Dermis blood vessel endothelial cell (primary cell): ENCODE results near the gene FOXO3B. TPM values are rescaled to one million over a fixed set of nuclear protein-coding genes. Genes with fewer than 3 reads are reported as not detected.
"Not testable (repeated sequence)": the region's sequence is repeated elsewhere in the genome, so short reads cannot be mapped to it uniquely, and the experiment has no call there.

ENCODE experiments used
- DNase-seq: peaks from one replicate; pipeline ENCODE4 v3.0.0; 2010
- total RNA-seq: library from RNA; depleted of rRNA; stranded (reverse); fragments of >200 nt; gene quantifications from 2 replicates; pipeline ENCODE4 v1.2.3, GENCODE V29; 2014

The FOXO3B gene
- 3.0 and 4.1 TPM in 2 replicates for total RNA-seq

DNA sequence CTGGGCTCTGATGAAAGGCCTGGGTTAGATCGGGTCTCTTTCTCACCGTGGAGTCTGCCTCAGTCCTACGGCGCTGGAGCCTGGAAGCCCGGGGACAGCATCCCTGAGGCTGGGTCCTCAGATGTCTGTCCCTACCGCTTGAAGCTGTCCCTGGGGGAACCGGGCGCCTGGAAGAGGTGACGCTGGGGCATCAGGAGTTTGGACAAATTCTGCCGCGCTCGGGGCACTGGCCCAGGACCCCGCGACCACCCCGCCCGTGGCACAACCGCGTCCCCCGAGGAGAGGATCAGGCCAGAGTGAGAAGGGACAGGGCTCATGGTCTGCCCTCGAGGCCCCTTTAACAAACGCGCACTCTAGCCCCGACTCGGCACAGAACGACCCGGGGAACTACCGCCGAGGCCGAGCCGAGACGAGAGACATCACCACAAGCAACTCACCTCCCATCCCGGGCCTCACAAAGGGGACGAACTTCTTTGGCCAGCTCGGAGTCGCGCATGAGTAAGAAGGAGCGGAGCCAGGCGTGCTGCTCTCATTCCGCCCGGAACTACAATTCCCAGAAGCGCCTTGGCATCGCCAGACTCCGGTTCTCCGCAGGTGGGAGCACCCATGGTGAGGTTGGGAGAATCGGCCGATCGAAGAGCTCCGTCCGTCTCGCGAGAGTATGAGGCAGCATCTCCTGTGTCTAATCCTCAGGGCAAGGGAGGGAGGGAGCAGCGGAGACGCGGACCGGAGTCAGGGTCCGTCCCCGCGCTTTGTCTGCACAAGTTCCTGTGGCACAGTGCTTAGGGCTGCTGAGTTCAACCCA lies at the start of gene FOXO3B:
FOXO3B (minus strand) TSS at position 548 of the 805 bp plus-strand sequence. CDS start 663 bp downstream, outside the sequence.
- peak; percentile 78 for DNase-seq

DNA sequence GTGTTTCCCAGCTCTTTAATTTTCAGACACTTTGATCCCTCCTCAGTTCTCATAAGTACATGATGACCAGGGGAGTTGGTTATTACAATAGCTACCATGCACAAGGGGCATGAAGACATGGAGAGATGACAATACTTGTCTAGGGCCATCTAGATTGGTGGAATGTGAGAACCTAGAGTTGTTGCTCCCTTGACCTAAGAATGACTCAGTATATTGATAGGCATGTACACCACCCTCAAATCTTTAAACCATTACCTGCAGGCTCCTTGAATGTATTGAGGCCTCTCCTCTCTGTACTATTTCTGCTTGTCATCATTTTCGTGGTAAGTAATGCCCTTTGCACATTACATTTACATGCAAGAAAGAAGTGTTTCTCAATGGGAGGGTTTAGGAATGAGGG lies 41.4 kb upstream of the FOXO3B start:
- DNase-seq = not testable (repeated sequence)

DNA sequence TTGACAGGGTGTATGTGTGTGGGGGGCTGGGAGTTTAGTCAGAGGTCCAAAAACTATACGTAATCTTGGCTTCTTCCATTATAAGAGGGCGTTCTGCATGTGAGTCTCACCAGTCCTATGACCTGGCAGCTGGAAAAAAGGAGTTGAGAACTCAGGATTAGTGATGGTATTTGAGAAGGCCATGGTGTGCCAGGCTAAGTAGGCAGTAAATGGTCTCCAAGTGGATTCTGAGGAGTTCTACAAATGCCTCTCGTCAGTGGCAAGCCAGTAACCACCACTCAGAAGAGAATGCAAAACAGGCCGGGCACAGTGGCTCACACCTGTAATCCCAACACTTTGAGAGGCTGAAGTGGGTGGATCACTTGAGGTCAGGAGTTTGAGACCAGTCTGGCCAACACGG lies 40.5 kb upstream of the FOXO3B start:
- not testable (repeated sequence) for DNase-seq

DNA sequence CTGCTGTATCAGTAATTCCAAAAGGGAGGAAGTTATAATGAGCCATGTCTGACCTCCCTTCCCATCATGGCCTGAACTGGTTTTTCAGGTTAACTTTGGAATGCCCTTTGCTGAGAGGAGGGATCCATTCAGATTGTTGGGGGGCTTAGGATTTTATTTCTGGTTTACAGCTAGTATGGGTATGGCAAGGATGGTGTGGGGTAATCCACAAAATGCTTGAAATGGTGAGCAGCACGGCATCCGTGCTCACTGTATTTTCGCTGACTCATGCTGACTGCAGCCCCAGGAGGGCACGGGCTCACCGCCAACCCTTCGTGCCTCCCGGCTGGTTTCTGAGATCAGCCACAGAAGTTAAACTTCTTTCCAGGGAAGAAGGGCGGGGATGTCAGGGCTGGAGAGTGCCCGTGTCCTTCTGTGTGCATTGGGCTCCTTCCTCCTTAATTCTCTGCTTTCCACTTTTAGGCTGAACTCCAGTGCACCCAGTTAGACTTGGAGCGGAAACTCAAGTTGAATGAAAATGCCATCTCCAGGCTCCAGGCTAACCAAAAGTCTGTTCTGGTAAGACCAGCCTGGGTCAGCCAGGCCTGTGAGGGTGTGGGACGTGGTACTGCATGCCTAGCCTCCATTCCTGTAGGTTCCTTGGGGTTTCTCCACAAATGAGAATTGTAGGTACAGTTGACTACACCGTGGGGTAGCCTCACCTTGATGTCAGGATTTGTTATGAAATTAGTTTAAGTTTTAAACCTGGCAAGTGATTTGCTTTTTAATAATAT lies 39.8 kb upstream of the FOXO3B start:
- not testable (repeated sequence) for DNase-seq

DNA sequence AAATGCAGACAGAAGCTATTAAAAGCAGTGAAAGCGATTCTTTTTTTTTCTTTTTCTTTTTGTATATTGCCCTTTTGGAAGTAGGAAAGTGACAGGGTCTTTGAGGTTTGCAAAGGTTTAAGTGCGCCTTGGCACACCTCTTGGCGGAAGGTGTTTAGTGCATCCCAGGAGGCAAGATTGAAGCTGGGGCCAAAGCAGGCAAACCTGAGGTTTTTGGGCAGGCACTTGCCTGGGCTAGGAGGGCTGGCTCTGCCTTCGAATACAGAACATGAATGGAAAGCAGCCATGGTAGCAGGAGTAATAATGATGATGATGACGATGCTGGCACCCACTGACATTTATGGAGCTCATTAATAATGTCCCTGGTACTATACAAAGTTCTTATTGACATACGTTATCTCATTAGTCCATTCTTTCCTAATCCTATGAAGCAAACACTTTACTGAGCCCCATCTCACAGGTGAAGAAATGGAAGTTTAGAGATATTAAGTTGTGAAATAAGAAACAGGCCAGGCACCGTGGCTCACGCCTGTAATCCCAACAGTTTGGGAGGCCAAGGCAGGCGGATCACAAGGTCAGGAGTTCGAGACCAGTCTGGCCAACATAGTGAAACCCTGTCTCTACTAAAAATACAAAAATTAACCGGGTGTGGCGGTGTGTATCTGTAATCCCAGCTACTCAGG lies 37.5 kb upstream of the FOXO3B start:
- DNase-seq = not testable (repeated sequence)

DNA sequence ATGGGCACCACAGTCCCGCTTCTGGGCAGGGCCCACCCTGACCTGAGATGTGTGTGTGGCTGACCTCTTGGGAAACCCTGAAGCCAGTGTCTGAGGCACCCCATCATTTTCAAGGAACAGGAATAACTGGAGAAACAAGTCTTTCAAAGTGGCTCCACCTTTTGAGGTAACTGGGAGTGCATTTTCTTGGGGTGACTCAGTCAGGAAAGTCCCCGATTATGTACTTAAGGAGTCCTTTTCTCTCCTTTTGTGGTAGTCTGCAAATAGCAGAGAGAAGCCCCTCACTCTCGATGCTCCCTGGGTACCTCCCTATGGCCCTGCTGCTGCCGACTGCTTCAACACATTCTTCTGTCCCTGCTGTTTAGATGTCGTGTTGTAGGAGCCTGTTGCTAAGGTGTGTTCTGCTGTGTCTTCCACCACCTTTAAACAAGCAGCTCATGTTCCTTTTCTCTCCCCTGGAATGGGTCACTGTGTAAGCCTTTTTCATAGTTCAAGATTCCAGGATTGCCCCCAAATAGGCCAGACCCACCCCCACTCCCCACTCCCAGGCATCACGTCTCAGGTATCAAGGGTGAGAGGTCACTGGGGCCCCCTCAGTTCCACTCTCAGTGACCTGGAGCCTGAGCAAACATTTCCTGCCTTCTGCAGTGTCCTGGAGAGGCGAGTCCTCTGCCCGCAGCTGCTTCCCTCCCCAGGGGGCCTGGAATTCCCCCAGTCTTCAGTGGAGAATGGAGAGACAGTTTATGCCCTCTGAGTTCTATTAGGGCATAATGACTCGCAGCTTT lies 36.7 kb upstream of the FOXO3B start:
- DNase-seq = peak; percentile 33

DNA sequence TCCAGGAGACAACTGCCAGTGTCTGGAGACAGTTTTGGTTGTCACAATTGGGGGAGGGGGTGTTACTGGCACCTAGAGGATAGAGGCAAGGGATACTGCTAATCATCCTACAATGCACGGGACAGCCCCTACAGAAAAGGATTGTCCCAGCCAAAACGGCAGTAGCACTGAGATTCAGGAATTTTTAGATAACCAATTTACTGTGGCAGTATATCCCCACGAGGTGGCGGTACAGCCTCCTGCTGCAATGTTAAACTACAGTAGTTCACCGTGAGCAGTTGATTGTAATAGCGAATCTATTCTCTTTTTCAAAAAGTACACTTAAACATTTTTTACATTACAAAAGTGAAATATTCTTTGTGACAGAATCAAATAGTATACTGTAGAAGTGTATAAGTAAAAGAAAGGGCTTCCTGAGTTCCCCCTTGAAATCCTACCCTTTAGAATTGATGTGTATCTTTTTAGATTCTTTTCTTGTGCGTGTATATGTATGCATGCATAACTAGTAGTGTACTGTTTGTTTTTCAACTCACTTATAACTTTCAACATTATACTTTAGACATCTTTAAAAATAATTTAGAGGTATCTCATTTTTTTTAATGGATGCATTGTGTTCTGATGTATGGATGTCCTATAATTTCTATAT lies 30.4 kb upstream of the FOXO3B start:
- peak; percentile 74 for DNase-seq

DNA sequence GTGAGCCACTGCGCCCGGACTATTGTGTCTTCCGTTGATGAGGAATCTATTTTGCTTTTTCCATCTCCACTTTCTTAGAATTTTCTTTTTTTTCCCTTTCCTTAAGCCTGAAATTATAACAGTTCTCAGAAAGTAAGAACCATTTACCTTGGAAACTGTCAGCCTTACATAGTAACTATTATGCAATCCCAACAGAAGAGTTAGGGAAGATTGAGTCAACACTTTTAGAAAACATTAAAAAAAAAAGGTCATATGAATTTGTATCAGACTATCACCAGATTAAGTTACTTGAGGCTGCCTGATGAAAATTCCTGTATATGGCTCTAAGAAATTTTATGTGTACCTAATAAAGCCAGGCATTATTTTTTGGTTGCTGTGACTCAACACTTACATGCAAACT lies 26.1 kb upstream of the FOXO3B start:
- not testable (repeated sequence) for DNase-seq

DNA sequence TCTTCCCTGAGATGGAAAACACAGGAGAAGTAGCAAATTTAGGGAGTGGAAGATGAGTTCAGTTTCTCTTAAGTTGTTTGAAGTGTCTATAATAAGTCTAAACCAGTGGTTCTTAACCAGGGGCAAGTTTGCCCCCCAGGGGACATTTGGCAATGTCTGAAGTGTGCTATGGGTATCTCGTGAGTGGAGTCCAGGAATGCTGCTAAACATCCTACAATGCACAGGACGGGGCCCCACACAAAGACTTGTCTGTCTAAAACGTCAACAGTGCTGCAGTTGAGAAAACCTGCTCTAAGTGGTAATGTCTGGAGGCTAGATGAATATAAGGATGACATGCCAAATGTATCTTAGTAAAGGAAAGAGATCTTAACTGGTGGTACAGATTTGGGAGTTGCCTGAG lies 23.8 kb upstream of the FOXO3B start:
- DNase-seq = not testable (repeated sequence)

DNA sequence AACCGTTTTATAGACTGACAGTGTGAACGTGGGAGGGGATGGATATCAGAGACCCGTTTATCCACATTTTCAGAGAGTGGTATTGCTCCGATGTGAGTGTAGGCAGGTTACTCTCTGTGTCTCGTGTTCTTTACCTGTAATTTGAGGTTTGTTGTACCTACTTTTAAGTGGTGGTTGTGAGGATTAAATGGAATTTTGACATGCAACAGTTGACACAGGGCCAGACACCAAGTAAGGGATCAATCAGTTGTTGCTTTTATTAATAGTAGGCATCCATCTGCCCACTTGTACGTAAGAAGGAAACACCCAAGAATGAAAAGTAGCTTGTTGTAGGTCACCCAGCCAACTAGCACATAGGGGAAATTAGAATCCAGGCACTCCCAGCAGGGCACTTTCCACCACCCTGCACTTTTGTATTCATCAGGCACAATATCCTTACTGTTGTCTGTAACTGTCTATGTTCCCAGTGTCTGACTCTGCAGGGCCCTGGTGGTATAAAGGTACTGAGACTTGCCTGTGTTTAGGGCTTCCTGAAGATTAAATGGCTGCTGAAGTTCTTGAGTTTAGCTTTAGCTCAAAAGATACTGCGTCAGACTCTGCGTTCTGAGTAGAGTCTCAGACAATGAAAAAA lies 16.5 kb upstream of the FOXO3B start:
- DNase-seq = not testable (repeated sequence)

DNA sequence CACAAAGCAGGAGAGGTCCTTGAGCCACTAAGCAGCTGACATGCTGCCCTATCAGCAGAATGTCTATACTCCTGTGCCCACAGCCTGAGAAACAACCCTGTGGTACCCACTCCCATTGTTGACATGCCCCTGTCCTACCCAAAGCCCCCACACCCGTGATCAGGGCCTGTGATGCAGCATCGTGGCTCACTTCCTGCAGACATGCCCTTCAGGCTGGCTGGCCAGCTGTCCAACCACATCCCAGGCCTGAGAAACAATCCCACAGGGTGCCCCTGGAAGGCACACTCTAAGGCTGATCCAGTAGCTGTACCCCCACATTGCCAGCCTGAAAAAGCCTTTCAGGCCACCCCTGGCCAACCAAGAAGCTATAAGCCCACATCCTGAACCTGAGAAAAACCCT lies 13.0 kb upstream of the FOXO3B start:
- not testable (repeated sequence) for DNase-seq

DNA sequence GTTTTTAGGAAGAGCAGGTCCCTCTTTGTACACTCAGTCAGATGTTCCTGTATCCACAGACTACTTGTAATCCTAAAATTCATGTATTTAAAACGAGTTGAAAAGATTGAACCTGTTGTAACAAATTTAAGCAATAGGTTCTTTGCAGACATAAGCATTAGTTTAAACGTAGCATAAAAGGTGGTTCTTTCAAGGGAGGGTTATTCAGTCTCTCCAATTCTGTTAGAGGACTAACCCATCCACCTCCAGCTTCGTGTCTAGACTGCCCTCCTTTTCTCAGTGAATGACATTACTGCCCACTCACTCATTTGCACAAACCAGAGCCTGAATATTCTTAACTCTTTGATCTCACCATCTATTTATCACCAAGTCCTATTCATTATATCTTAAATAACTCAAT lies 554 bp upstream of the FOXO3B start:
- not testable (repeated sequence) for DNase-seq

DNA sequence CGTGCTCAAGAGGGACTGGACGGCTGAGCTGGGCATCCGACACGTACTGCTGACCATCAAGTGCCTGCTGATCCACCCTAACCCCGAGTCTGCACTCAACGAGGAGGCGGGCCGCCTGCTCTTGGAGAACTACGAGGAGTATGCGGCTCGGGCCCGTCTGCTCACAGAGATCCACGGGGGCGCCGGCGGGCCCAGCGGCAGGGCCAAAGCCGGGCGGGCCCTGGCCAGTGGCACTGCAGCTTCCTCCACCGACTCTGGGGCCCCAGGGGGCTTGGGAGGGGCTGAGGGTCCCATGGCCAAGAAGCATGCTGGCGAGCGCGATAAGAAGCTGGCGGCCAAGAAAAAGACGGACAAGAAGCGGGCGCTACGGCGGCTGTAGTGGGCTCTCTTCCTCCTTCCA lies 4.7 kb downstream of the FOXO3B start:
- not testable (repeated sequence) for DNase-seq

DNA sequence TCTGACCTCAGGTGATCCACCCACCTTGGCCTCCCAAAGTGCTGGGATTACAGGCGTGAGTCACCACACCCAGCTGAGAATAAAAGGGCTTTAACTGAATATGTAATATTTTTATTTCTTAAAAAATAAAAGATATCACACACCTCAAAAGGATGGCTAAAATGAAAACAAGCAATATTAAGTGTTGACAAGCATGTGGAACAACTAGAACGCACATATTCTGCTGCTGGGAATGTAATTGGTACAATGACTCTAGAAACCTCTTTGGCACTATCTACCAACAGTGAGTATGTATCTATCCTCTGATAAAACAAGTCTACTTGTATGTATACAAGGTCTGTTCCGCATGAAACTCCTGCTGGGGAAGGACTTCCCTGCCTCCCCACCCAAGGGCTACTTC lies 5.2 kb downstream of the FOXO3B start:
- not testable (repeated sequence) for DNase-seq

DNA sequence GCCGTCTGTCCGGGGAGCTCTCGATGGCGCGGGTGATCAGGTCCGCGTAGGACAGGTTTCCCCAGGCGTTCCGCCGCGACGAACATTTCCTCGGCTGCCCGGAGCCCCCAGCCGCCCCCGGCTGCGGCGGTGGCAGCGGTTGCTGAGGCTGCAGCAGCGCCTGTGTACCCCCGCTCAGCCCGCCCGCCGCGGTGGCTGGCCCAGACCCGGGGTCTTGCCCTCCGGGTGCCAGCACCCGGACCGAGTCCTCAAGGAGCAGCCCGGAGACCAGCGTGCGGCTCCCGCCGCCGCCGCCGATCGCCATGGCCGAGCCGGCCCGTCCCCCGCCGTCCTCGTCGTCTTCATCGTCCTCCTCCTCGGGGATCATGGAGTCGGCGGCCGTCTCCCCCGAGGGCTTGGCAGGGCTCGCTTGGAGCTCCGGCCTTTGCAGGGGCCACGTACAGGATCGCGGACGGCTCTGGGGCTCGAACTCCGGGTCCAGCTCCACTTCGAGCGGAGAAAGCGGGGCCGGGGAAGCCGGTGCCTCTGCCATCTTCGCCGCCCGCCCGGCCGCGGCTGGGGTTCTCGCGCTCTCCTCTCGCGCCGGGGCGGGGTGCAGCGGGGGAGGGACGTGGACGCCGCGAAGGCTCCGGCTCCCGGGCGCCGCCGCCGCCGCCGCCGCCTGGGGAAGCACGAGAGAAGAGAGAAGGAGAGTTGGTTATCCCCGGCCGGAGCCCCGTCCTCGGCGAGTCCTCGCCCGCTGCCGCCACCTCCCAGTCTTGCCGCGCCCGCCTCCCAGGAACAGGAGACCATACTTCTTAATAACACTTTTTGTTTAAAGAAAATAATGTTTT lies 9.5 kb downstream of the FOXO3B start:
- not testable (repeated sequence) for DNase-seq

DNA sequence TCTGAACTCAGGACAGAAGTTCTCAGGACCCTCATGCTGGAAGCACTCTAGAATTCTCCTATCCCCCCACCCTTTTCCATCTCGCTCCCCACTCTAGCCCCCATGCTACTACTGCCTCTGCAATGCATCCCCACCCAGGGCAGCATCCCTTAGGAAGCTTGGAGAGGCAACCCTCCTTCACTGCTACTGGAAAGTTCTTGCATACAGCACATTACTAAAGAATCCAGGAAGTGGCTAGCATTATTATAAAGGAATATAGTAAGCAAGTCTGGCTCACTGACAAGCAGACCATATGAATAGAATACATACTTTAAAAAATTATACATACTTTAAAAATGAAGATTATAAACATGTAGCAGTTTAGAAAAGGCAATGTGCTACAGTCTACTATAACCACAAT lies 13.5 kb downstream of the FOXO3B start:
- not testable (repeated sequence) for DNase-seq

DNA sequence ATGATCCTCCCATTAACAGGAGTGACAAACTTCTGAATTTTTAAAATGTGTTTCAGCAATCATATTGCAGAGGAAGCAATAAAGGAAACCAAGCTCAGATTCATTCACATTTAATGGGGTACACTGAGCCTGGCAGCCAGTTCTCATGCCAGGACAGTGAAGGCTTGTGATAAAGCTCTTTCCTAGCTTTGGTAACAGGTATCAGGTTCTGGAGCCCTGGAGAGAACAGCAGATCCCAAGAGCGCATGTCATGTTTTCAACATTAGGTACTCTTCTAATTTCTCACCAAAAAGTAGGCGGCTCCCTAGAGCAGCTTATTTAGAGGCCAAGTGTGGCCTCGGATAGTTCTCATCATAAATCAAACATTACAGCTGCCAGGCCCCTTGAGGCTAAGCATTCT lies 14.6 kb downstream of the FOXO3B start:
- DNase-seq = not testable (repeated sequence)

DNA sequence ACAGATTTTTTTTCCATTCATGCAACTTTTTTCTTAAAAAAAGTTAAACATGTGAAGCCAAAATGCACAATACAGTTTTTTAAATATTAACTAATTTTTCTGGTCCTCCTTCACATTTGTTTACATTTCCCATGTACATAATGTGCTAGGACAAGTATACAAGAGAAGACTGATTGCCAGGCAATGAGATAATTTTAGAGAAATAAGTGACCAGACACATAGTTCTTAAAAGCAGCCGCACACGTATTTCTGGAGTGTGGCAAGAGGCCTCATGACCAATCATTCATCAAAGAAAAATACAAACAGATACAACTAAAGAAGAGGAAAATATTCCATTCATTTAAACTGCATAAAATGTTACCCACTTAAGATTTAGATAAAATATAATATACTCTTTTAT lies 15.8 kb downstream of the FOXO3B start:
- DNase-seq = not testable (repeated sequence)

DNA sequence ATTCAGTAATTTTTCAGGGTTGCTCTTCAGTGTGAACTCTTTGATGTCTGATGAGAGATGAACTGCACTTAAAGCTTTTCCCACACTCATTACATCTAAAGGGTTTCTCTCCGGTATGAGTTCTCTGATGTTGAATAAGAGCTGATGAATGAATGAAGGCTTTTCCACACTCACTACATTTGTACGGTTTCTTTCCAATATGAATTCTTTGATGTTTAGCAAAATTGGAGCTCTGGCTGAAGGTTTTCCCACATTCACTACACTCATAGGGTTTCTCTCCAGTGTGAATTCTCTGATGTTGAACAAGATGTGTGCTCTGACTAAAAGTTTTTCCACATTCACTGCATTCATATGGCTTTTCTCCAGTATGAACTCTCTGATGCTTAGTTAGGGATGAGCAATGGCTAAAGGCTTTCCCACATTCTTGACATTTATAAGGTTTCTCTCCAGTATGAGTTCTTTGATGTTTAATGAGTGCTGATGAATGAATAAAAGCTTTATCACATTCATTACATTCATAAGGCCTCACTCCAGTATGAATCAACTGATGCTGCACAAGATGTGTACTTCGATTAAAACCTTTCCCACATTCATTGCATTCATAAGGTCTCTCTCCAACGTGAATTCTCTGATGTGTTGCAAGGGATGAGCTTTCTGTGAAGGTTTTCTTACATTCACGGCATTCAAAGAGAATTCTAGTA lies 20.0 kb downstream of the FOXO3B start:
- peak; percentile 1 for DNase-seq

DNA sequence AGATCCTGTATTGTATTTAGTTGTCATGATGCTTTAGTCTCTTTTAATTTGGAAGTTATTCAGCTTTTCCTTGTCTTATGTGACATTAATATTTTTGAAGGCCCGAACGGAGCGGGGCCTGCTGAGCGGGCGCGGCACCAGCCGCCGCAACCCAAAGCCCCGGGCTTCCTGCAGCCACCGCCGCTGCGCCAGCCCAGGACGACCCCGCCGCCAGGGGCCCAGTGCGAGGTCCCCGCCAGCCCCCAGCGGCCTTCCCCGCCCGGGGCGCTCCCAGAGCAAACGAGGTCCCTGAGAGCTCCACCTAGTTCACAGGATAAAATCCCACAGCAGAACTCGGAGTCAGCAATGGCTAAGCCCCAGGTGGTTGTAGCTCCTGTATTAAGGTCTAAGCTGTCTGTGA lies 32.0 kb downstream of the FOXO3B start:
- not testable (repeated sequence) for DNase-seq
